HepG2 (cell line): ENCODE data around the gene THADA. TPM values are rescaled to one million over a fixed set of nuclear protein-coding genes. Genes with fewer than 3 reads are reported as not detected.
A peak's percentile ranks its signal among the peaks of the same experiment; 100 is the strongest.

Experiments used
- CHCHD3 ChIP-seq: sonication (generic); formaldehyde crosslinking; IDR thresholded peaks from 2 replicates; pipeline ENCODE4 v1.8.0; 2022; ENCODE audit warnings: mild to moderate bottlenecking, missing genetic modification reagents, moderate library complexity
- FOXO4 ChIP-seq: sonication (generic); formaldehyde crosslinking; conservative IDR thresholded peaks from 2 replicates; pipeline ENCODE4 v1.8.1; 2023; ENCODE audit warnings: missing genetic modification reagents
- GATA4 ChIP-seq: sonication (generic); IDR thresholded peaks from 2 replicates; pipeline ENCODE4 v1.6.1; 2016; ENCODE audit warnings: antibody characterized with exemption, low read depth, borderline replicate concordance
- HNF4G ChIP-seq, 2 experiments: sonication (generic) in 1 of 2; formaldehyde crosslinking in 1 of 2; IDR thresholded peaks; 2 replicates each; pipeline versions ENCODE4 v1.4.0 to v1.6.1; 2011 to 2020; ENCODE audit warnings: borderline replicate concordance in 2 of 2, low read depth in 2 of 2, mild to moderate bottlenecking in 2 of 2, low read length in 1 of 2, missing genetic modification reagents in 1 of 2, moderate library complexity in 1 of 2
- IRF1 ChIP-seq: sonication (generic); formaldehyde crosslinking; IDR thresholded peaks from 2 replicates; pipeline ENCODE4 v1.4.0; 2020; ENCODE audit warnings: low read depth, mild to moderate bottlenecking, missing genetic modification reagents
- KLF12 ChIP-seq: sonication (generic); formaldehyde crosslinking; IDR thresholded peaks from 2 replicates; pipeline ENCODE4 v1.4.0; 2020; ENCODE audit warnings: missing genetic modification reagents, borderline replicate concordance
- NKX3-1 ChIP-seq: sonication (generic); formaldehyde crosslinking; IDR thresholded peaks from 2 replicates; pipeline ENCODE4 v1.5.0; 2020; ENCODE audit warnings: missing genetic modification reagents
- PBX3 ChIP-seq: sonication (generic); formaldehyde crosslinking; IDR thresholded peaks from 2 replicates; pipeline ENCODE4 v1.8.1; 2023; ENCODE audit warnings: missing genetic modification reagents, inconsistent platforms, borderline replicate concordance
- PHB2 ChIP-seq: fragments of 450-650 bp; IDR thresholded peaks from 2 replicates; pipeline ENCODE4 v1.6.1; 2018; ENCODE audit not compliant: partially characterized antibody
- PRPF4 ChIP-seq: fragments of 200-400 bp; formaldehyde crosslinking; IDR thresholded peaks from 2 replicates; pipeline ENCODE4 v1.6.1; 2016; ENCODE audit warnings: low read length, low read depth; ENCODE audit not compliant: poor library complexity, severe bottlenecking
- SIN3B ChIP-seq: fragments of 150-350 bp; IDR thresholded peaks from 2 replicates; pipeline ENCODE4 v1.6.1; 2014; ENCODE audit warnings: low read length
- SKIL ChIP-seq: sonication (generic); formaldehyde crosslinking; IDR thresholded peaks from 2 replicates; pipeline ENCODE4 v1.8.0; 2022; ENCODE audit warnings: missing genetic modification reagents, mild to moderate bottlenecking, moderate library complexity, borderline replicate concordance
- STAT5B ChIP-seq: sonication (generic); formaldehyde crosslinking; IDR thresholded peaks from 2 replicates; pipeline ENCODE4 v1.4.0; 2020; ENCODE audit warnings: missing genetic modification reagents
- ZBTB1 ChIP-seq: sonication (generic); formaldehyde crosslinking; IDR thresholded peaks from 2 replicates; pipeline ENCODE4 v1.4.0; 2020; ENCODE audit warnings: missing genetic modification reagents, borderline replicate concordance
- ZNF512B ChIP-seq: sonication (generic); formaldehyde crosslinking; IDR thresholded peaks from 2 replicates; pipeline ENCODE4 v1.5.1; 2020; ENCODE audit warnings: missing genetic modification reagents, mild to moderate bottlenecking, borderline replicate concordance
- ZUFSP ChIP-seq: sonication (generic); formaldehyde crosslinking; IDR thresholded peaks from 2 replicates; pipeline ENCODE4 v1.9.0; 2021; ENCODE audit warnings: missing genetic modification reagents, mild to moderate bottlenecking, borderline replicate concordance
- polyA plus RNA-seq, 8 experiments: library from polyadenylated mRNA; depleted of rRNA in 3 of 8; stranded (reverse) in 7 of 8; unstranded in 1 of 8; fragments of >200 nt; fragmentation: Illumina TruSeq in 4 of 8; extraction: Trizol in 4 of 8; gene quantifications; 2 replicates each; pipeline versions ENCODE4 v1.2.1 to v1.2.3, GENCODE V29; 2011 to 2016; ENCODE audit warnings: low read depth in 4 of 8, missing spikeins in 1 of 8, mixed read lengths in 1 of 8; ENCODE audit not compliant: insufficient read depth in 1 of 8
- total RNA-seq, 5 experiments: library from RNA; depleted of rRNA; stranded (reverse); fragments of >200 nt; fragmentation: Illumina TruSeq; extraction: Trizol; gene quantifications; 2 replicates each; pipeline ENCODE4 v1.2.3, GENCODE V29; 2016; ENCODE audit warnings: low read depth in 1 of 5

The THADA gene
- total and polyA plus RNA-seq, 2 of the 13 experiments (the other 11 are each of a cell fraction or from before 2014, with no cell fraction given): 12.7 to 21.7 TPM

- no peak for TF ChIP-seq KLF12 (CRISPR knock-in tag)
- 0 out of 2 replicates have a peak, but pooled peaks have one; percentile 93 for TF ChIP-seq FOXO4
- TF ChIP-seq PBX3: 0 out of 2 replicates have a peak, but pooled peaks have one; percentile 20
- no peak; the same call in 1 of the 2 replicates for TF ChIP-seq STAT5B (CRISPR knock-in tag)
- TF ChIP-seq CHCHD3 (CRISPR knock-in tag): no peak
- no peak for TF ChIP-seq NKX3-1 (CRISPR knock-in tag)
- no peak for TF ChIP-seq ZNF512B (CRISPR knock-in tag)
- TF ChIP-seq HNF4G (IDR thresholded peaks at IDR 0.05; ENCODE audit: borderline replicate concordance, low read depth, low read length): peak; percentile 33; the same call in 1 of the 2 replicates
- TF ChIP-seq HNF4G (CRISPR knock-in tag; IDR thresholded peaks at IDR 0.05; ENCODE audit: borderline replicate concordance, low read depth): no peak
- TF ChIP-seq ZUFSP (CRISPR knock-in tag): no peak; the same call in 1 of the 2 replicates
- TF ChIP-seq IRF1: no peak
- peak; percentile 57; the same call in 1 of the 2 replicates for TF ChIP-seq SKIL
- TF ChIP-seq ZBTB1 (CRISPR knock-in tag): no peak
- TF ChIP-seq GATA4: no peak
- TF ChIP-seq PRPF4: no peak
- no peak for TF ChIP-seq PHB2
- TF ChIP-seq SIN3B: no peak
Measured at GRCh38 chr2:43225093-43225787, 370.6 kb downstream of the THADA start (continued).
